GM19455 (cell line): ENCODE results near the gene TIRAP.

Source experiments
- ATAC-seq: cut with Tn5 transposase; IDR thresholded peaks from one replicate; pipeline ENCODE4 v1.9.1; 2021; ENCODE audit not compliant: unreplicated experiment

The TIRAP gene

DNA sequence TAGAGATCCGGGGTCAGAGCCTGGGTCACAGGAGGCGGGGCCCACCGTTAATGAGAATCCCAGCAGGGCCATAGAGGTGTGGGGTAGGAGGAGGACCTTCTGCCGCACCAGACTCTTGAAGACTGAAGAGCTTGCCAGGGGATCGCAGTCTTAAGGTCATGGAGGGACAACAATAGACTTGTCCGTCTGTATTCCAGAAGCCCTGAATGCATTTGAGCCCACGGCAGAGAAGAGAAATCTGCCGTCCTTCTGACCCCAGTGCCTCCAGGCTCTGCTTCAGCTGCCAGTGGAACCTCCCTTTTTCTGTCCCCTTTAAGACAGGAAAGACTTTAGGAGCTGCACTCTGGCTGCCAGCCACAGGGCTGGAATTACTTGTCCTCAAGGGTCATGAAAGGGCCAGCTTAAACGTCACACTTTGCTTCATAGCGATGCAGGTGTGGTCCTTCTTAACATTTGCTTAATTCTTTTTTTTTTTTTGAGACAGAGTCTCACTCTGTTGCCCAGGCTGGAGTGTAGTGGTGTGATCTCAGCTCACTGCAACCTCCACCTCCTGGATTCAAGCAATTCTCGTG, 57.1 kb downstream of the TIRAP start:
- no peak for ATAC-seq

GRCh38 chr11:126340960-126341606, 58.2 kb downstream of the TIRAP start:
- ATAC-seq = no peak

DNA sequence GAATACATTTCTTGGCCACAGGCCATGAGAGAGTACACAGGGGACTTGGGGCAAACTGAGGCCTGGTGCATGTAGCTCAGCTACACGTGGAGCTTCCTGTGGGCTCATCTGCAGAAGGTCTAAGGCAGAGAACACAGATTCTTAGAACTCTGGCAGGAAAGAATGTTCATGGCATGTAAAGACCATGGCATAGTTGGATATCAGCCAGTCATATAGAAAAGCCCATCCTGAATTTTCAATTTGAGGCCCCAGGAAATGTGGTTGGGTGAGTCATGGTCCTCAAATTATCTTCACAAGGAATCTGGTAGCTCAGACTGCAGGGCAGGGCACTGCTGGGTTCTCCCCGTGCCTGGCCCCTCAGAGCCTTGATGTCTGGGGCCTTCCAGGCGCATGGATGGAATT, 58.9 kb downstream of the TIRAP start:
- ATAC-seq = no peak

DNA sequence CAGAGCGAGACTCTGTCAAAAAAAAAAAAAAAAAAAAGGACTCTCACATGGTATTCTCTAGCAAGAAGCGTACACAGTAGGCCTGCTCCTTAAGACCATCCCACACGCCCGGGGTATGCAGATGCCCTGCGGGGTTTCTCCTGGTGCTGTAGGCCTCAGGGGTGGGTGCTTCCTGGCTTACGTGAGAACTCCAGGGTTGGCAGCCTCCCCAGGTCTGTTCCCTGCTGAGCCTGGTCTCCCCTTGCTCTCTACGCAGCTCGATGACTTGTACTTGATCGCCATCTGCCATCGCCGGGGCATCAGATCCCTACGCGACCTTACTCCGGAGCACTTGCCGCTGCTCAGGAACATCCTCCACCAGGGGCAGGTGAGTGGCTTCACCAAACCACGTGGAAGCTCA, 60.2 kb downstream of the TIRAP start:
- no peak for ATAC-seq
